Psoas muscle (tissue), 8 donors: Measurements from ENCODE around the gene TP53I3. TPM values are rescaled to one million over a fixed set of nuclear protein-coding genes. Genes with fewer than 3 reads are reported as not detected.
A peak's percentile ranks its signal among the peaks of the same experiment; 100 is the strongest.

Source experiments
- ATAC-seq, 4 donors: fragments of 200-7000 bp; cut with Tn5 transposase; one replicate each; pipeline ENCODE4 v1.9.1; 2020; ENCODE audit warnings: moderate library complexity in 3 of 4, mild to moderate bottlenecking in 2 of 4
- DNase-seq, 2 donors: peaks; one replicate each; pipeline ENCODE4 v3.0.0-alpha.2; 2020
- H3K27ac ChIP-seq: fragments of 200-600 bp; one replicate; pipeline ENCODE4 v1.8.0; 2022
- H3K27me3 ChIP-seq, 3 donors: fragments of 200-600 bp in 1 of 3; one replicate each; pipeline versions ENCODE4 v1.6.1 to v1.8.0; 2013 to 2022; ENCODE audit warnings: low read length in 2 of 3, mild to moderate bottlenecking in 2 of 3, moderate library complexity in 1 of 3; ENCODE audit not compliant: insufficient read depth in 3 of 3
- H3K36me3 ChIP-seq, 2 donors: fragments of 200-600 bp in 1 of 2; one replicate each; pipeline versions ENCODE4 v1.6.1 to v1.8.0; 2013 to 2022; ENCODE audit warnings: low read depth in 1 of 2, mild to moderate bottlenecking in 1 of 2, moderate library complexity in 1 of 2; ENCODE audit not compliant: insufficient read depth in 1 of 2
- H3K4me1 ChIP-seq: fragments of 200-600 bp; one replicate; pipeline ENCODE4 v1.8.0; 2022
- H3K4me3 ChIP-seq: fragments of 200-600 bp; one replicate; pipeline ENCODE4 v1.8.0; 2022; ENCODE audit warnings: mild to moderate bottlenecking
- H3K9me3 ChIP-seq: fragments of 200-600 bp; one replicate; pipeline ENCODE4 v1.8.0; 2022
- WGBS, 3 donors: extraction: QIAGEN DNeasy Blood & Tissue Kit; methylation state at CpG; one replicate each; pipeline versions ENCODE4 v1.1.6 to v1.1.7; 2013; 5-methylcytosine and 5-hydroxymethylcytosine counted together
- intact Hi-C, 2 donors: fragments of 100-400 bp; cut with DNase I; formaldehyde crosslinking; loops; one replicate each; pipeline versions ENCODE4 v1.11.0 to v1.14.2; 2022
- long read RNA-seq, 2 donors: library from polyadenylated mRNA; unstranded; transcript quantifications; one replicate each; pipeline ENCODE4 v2.0.0, GENCODE V29; 2021
- polyA plus RNA-seq, 3 donors: library from polyadenylated mRNA; stranded (reverse); fragments of 200-250 nt; gene quantifications; one replicate each; pipeline ENCODE4 v1.2.3, GENCODE V29; 2013
- total RNA-seq, 4 donors: library from RNA; stranded (reverse); fragmentation: NEBNext Ultra II Directional in 2 of 4; extraction: Animal tissue kit (Norgen Biotek cat#: 25700) in 2 of 4; gene quantifications; one replicate each; pipeline versions ENCODE4 v1.2.1 to v1.2.4, GENCODE V29; 2021 to 2023
- TF ChIP-seq, protein P1 (sequence below): fragments of 200-600 bp; IDR thresholded peaks from one replicate; pipeline ENCODE4 v1.8.0; 2022; ENCODE audit warnings: antibody characterized with exemption
- donor health status: healthy with polysubstance abuse.
- donor health status: DM: no; HTN: no; CAD: no; lungs with moderate emphysema.
- donor health status: Bipolar disorder and iron deficiency.
- donor health status: healthy.
- donor health status: DM: yes; HTN: yes; CAD: no.
- donor health status: DM: no; HTN: no; CAD: no.
- donor health status: DM: no; HTN: no; CAD: no.
- donor health status: DM: yes; HTN: yes; CAD: no.

Gene TP53I3
- total RNA-seq: 1 to 10 TPM; 1.3 to 5.0 (median 2.6) TPM
- polyA plus RNA-seq: 1 to 10 TPM; 1.7 to 5.6 (median 3.7) TPM
- long read RNA-seq, donor 1, partial matches to known transcripts: 0 of 2 reads
- long read RNA-seq, donor 1, other reads (novel, unspliced or antisense): 0 of 2 reads
- long read RNA-seq, donor 2, partial matches to known transcripts: 0 of 1 reads
- long read RNA-seq, donor 2, other reads (novel, unspliced or antisense): 1 of 1 reads

GRCh38 chr2:24084386-24085199 is at the start of gene TP53I3:
Gene TP53I3, minus strand, starts transcription at chr2:24084834. Its CDS starts 508 bp downstream, at chr2:24084326.
- peaks cover 8% of the 10 kb centered on the region for H3K4me1 ChIP-seq
- intact Hi-C loops: loop anchor here (2.0 to 5.0 kb wide), 3 partner anchors 37 to 260 kb away; partner anchors contain the start of genes ATAD2B (in 1 of the 2), FKBP1B (in 1 of the 2) and WDCP (in 1 of the 2)

DNA sequence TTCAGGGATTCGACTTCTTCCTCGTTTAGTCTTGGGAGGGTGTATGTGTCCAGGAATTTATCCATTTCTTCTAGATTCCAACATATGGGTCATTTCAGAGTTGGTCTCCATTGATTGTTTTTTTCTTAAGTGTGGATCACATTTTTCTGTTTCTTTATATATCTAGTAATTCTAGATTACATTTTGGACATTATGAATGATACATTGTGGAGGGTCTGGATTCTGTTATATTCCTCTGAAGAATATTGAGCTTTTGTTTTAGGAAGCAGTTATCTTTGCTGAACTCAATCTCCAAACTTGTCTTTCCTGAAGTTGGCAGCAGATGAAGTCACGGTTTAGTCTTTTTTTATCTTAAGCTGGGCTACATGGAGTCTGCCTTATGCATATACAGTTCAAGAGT is 47.9 kb upstream of the TP53I3 start:
- Histone ChIP-seq H3K27me3 (no peaks in the 10 kb centered on the region), H3K4me3 (no peak overlapping the region), H3K4me1 (no peaks in the 10 kb centered on the region), H3K27ac (no peak overlapping the region), H3K9me3 (peaks cover 7% of the 10 kb centered on the region), H3K36me3 (no peaks in the 10 kb centered on the region)
- intact Hi-C loops: no loop called here
- ATAC-seq: no peak
- 96 to 98% (median 97%) methylated on average over 3 of the region's 3 CpGs for WGBS, 3 donors
- TF ChIP-seq, protein P1, sequence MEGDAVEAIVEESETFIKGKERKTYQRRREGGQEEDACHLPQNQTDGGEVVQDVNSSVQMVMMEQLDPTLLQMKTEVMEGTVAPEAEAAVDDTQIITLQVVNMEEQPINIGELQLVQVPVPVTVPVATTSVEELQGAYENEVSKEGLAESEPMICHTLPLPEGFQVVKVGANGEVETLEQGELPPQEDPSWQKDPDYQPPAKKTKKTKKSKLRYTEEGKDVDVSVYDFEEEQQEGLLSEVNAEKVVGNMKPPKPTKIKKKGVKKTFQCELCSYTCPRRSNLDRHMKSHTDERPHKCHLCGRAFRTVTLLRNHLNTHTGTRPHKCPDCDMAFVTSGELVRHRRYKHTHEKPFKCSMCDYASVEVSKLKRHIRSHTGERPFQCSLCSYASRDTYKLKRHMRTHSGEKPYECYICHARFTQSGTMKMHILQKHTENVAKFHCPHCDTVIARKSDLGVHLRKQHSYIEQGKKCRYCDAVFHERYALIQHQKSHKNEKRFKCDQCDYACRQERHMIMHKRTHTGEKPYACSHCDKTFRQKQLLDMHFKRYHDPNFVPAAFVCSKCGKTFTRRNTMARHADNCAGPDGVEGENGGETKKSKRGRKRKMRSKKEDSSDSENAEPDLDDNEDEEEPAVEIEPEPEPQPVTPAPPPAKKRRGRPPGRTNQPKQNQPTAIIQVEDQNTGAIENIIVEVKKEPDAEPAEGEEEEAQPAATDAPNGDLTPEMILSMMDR: no peak
- no peak for DNase-seq

More at GRCh38 chr2:24084386-24085199, at the start of gene TP53I3:
- ATAC-seq (peak; percentile 97 to 99 (median 98)), DNase-seq (peak; percentile 90 to 94)
- Histone ChIP-seq H3K36me3 (peaks cover 2 to 32% of the 10 kb centered on the region in 2 donors), H3K9me3 (no peaks in the 10 kb centered on the region), H3K4me3 (peak within 1 kb of the TSS; percentile 65), H3K27ac (peak within 1 kb of the TSS; percentile 73), H3K27me3 (no peaks in the 10 kb centered on the region)
- WGBS, 3 donors: 1 to 2% (median 1%) methylated on average over 31 to 44 of the region's 44 CpGs
- TF ChIP-seq, protein P1: peak; percentile 93

DNA sequence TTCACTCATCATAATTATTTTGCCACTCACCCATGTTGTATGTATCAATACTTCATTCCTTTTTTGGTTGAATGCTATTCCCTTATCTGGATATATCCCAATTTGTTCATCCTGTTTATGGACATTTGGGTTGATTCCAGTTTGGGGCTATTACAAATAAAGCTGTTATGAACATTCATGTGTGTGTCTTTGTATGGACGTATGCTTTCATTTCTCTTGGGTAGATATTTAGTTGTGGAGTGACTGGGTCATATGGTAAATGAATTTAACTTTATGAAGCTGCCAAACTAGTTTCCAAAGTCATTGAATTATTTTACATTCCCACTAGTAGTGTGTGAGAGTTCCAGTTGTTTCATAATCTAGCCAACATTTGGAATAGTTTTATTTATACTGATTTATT is 41.3 kb upstream of the TP53I3 start:
- Histone ChIP-seq H3K4me1 (peaks cover 17% of the 10 kb centered on the region), H3K27ac (no peak overlapping the region), H3K9me3 (no peaks in the 10 kb centered on the region), H3K27me3 (no peaks in the 10 kb centered on the region), H3K4me3 (no peak overlapping the region), H3K36me3 (no peaks in the 10 kb centered on the region)
- ATAC-seq (no peak), DNase-seq (no peak)
- intact Hi-C loops: no loop called here
- 43 to 55% (median 54%) methylated on average over 1 of the region's 1 CpG for WGBS, 3 donors
- TF ChIP-seq, protein P1: no peak

- WGBS, 3 donors: 7 to 13% (median 9%) methylated on average over 9 of the region's 9 CpGs
- DNase-seq (no peak), ATAC-seq (peak in 1 of 4 donors; percentile 25)
- no peaks in the 10 kb centered on the region for H3K9me3 ChIP-seq
- H3K27me3 ChIP-seq: no peaks in the 10 kb centered on the region
- peaks cover 17% of the 10 kb centered on the region for H3K4me1 ChIP-seq
- no peaks in the 10 kb centered on the region for H3K36me3 ChIP-seq
- peak overlapping the region; percentile 94 for H3K27ac ChIP-seq
- H3K4me3 ChIP-seq: peak overlapping the region; percentile 82
- TF ChIP-seq, protein P1: no peak
- intact Hi-C loops: no loop called here
Measured at GRCh38 chr2:24123922-24124580, 39.4 kb upstream of the TP53I3 start.
